SKM-1 (cell line): ENCODE data around the gene AGAP1.
"Not testable (repeated sequence)": the region's sequence is repeated elsewhere in the genome, so short reads cannot be mapped to it uniquely, and the experiment has no call there.

ENCODE experiments used
- DNase-seq: peaks from one replicate; lab custom pipeline; 2025; ENCODE audit not compliant: unreplicated experiment; lab: John Stamatoyannopoulos, UW

The AGAP1 gene

DNA sequence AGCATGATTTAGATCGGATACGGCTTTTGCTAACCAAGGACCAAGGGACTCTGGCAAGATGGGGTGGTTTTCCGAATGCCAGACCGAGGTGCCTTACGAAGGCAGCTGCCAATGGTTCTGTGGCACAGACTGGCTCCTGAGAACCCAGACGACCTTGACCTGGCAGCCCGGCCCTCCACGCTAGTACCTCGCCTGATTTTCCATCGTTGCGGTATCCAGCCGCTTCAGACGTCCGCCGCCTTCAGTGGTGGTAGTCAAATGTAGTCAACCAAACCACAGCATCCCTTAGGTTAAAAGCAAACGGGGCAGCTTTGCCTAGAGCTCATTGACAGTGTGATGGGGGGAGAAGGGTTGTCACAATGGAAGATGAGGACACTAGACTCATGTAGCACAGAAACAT is 631.7 kb downstream of the AGAP1 start:
- no peak for DNase-seq

DNA sequence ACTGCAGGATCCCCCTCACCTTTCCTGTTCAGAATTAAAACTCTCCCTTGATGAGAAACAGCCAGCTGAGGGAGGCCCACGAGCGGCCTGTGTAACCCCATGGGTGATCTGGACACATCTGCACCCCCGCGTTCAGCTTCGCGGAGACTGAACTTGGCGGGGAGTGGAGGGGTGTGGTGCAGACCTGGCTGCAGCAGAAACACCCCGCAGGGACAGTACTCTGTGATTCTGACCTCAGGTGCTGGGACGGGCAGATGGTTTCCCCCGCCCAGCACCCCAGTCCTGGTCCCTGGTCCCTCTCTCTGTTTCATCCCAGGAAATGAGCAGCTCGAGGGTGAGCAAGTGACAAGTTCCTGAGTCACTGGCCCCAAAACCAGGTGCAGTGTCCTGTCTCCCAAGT is 633.2 kb downstream of the AGAP1 start:
- DNase-seq = no peak

DNA sequence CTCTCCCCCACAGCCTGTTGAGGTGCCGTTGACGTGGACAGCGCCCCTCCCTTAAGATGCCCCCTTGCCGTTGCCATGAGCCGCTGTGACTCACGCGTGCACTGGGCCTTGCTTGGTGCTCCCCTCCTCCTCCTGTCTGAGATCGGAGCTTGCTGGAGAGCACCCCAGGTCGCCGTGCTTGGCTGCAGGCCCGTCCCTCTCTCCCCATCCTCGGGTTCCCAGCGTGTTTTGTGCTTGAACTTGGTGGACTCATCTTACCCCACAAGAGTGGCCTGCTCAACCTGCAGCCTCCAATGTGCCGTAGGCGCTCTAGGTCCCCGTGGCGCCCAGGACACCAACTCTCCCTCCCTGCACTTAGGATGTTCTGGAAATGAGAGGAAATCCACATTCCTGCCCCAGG is 634.5 kb downstream of the AGAP1 start:
- no peak for DNase-seq

GRCh38 chr2:236129935-236130334 is 636.1 kb downstream of the AGAP1 start:
- DNase-seq = no peak

- no peak for DNase-seq
Measured at GRCh38 chr2:236130349-236130998, 636.6 kb downstream of the AGAP1 start.

DNA sequence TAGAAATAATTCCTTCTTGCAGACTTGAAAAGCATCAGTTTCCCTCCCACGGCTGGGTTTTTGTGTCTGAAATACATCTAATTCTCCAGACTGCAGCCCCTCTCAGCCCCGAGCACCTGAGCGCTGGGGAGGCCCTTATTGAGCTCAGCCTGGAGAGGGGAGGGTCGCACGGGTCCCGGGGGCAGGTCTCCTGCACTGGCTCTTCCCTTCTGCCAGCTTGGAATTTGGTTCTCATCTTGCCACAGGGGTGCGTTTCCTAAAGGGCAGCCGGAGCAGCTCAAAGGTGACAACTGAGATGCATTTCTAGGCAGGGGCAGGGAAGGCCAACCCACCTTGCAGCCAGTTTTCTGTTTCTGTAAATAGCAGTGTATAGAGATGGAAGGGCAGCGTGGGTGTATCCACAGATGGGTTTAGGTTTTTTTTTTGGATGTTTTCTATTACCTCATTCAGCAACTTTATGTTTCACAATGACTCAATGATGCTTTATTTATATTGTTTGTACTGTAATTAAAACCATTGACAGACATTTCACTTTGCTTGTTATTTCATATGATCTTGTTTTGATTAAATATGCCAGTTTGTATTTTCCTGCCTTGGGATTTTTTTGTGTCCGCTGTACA is 637.3 kb downstream of the AGAP1 start:
- no peak for DNase-seq

DNA sequence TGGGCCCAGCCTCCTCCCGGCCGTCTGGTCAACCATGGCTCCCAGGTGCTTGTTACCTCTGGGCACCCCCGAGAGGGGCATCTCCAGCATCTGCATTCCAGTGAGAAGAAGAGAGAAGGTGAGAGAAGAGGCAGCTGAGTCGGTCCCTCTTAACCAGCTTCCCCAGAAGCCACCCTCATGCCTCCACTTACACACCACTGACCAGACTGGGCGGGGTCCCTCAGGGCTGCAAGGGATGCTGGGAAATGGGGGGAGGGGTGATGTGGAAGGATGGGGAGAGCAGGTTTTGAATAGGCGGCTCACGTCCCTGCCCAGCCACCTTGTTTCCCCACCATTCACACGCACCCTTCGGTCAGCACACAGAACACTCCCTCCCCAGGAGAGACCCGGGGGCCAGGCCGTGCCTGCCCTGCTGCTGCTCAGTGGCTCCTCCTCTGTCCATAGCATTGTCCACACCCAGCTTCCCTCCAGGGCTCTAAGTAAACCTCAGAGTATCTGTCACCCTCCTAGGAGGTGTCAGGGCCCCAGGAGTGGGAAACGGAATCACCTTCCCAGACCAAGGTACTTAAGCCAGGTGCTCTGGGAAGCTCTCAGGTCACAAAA is 639.7 kb downstream of the AGAP1 start:
- DNase-seq = no peak

DNA sequence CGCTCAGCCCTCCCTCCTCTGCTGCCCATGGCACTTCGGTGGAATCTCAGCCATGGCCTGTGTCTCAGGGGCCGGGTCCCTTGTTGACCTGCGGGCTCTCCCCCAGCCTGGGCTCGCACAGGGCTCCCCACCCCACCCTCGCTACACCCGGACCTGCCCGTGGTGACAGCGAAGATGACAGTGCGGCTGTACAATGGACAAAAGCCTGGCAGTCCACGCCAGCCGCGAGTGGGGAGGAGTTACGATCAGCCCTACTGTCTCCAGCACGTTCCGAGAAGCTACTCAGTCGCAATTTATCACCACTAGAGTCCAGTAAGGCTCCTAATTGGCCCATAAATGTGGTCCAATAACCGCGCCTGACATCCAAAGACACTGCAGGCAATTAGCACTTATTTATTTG is 642.7 kb downstream of the AGAP1 start:
- no peak for DNase-seq

DNA sequence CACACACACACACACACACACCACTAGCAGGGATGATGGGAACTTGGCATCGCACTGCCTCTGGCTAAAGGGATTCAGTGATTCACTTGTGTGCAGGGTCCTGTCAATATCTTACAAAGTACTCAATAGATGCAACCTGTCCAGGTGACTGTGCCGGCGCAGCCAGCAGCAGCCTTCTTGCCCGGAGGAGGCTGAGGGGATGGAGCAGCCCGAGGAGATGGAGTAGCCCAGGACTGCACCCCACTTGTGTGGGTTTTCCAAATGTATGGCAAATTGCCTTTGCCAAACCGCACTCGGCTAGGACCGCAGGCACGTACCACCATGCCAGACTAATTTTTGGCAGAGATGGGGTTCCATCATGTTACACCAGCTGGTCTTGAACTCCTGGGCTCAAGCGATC is 643.2 kb downstream of the AGAP1 start:
- no peak for DNase-seq

GRCh38 chr2:236141616-236142015 is 647.8 kb downstream of the AGAP1 start:
- DNase-seq = not testable (repeated sequence)

DNA sequence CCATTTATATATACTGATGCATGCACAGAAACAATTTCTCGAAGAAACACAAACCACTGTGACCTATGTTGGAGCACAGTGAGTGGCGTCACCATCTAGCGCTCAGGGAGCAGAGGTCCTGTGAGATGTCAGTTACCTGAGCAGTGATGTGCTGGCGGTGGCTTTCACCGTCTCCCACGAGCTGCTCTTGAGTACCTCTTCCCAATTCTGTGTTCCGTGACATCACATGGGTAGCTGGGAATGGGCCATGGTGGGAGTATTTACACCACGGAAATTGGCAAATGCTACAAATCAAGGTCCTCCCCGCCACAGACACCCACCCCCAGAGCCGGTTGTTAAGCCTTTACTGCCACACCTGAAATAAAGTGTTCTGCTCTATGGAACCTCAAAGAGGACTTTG is 650.0 kb downstream of the AGAP1 start:
- DNase-seq = no peak

DNA sequence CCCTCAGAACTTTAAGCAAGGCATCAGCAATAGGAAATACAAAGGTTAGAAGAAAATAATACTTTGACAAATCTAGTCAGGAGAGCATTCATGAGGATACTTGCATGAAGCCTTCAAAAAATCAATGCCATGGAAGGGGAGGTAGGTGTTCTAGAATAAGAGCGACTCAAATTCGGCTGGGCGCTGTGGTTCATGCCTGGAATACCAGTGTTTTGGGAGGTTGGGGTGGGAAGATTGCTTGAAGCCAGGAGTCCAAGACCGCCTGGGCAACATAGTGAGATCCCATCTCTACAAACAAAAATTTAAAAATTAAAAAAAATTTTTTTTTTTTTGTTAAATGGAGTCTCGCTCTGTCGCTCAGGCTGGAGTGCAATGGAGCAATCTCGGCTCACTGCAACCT is 652.6 kb downstream of the AGAP1 start:
- no peak for DNase-seq

DNA sequence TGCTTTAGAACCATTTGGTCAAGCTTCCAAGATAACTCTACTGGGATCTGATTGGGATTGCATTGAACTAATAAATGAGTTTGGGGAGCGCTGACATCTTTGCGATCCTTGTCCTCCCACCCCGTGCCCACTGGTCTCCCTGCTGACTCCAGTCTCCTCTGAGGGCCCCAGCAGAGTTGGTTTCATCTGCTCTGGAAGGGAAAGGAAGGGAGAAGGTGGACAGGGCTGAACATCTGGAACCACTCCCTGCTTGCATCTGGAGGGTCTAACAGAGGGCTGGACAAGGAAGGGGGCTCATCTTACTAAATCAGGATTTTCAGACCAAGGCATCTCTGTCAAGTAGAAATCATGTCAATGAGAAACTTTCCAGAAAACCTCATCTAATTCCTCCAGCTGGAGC is 661.6 kb downstream of the AGAP1 start:
- DNase-seq = no peak

DNA sequence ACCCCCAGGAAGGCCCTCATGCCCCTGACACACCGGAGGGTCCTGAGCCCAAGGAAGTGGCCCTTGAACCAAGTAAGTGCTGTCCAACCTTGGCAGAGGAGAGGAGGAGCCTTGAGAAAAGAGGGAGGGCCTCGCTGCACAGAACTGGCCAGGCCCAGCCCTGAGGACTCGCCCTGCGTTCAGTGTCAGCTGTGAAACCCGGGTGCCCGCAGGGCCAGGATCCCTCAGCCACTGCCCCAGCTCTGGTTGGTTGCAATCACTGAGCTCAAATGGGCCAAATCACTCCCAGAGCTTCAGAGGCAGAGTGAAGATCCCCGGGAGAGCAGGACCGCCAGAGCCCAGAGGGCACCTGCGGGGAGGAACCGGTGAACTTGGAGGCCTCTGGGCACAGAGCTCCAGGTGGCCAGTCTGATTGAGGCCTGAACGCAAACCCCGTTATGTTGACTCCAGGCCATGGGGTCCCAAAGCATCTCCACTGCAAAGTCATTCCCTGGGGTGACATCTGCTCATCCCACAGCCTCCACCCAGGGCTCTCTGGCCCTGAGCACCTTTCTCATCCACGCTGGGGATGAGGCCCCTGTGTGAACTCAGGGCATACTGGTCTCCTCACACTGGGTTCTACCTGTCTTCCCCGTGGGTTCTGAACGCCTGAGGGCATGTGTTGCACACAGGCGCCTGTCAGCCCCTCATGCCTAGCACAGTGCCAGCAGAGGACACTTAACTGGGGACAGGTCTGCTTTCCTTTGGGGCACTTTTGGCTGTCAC is 662.4 kb downstream of the AGAP1 start:
- DNase-seq = no peak

DNA sequence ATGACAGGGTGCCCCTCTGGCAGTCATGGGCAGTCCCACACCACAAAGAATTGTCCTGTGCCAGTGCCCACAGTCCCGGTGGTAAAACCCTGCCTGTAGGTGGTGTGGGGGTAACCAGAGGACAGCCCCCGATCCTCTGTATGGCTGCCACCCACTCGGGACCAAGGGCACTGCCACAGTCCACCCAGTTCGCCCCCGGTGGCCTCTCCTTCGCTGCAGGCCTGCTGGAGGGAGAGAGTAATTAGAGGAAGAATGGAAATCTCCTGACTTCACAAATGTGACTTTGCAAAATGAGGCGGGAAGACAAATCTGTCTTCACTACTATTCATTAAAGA is 663.0 kb downstream of the AGAP1 start:
- DNase-seq = no peak

DNA sequence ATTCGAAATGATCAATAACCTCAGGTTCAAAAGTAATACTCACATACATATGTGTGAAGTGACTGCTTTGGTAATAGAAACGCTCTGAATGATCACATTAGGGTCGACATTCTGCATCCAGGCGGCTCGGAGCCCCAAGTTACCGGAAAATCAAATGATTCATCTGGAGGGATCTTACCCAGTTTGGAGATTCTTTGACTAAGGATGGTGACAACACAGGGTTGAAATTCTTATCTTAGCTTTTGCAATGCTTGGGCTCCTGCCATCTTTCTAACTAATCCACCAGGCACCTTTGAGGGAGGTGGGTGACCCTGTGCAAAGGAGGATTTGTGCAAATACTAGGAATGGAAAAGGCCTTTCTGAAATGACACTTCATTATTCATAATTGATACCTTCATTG is 663.5 kb downstream of the AGAP1 start:
- no peak for DNase-seq

- DNase-seq = no peak
Measured at GRCh38 chr2:236157815-236158498, 664.1 kb downstream of the AGAP1 start.

- DNase-seq = no peak
Measured at GRCh38 chr2:236158969-236159777, 665.3 kb downstream of the AGAP1 start.

DNA sequence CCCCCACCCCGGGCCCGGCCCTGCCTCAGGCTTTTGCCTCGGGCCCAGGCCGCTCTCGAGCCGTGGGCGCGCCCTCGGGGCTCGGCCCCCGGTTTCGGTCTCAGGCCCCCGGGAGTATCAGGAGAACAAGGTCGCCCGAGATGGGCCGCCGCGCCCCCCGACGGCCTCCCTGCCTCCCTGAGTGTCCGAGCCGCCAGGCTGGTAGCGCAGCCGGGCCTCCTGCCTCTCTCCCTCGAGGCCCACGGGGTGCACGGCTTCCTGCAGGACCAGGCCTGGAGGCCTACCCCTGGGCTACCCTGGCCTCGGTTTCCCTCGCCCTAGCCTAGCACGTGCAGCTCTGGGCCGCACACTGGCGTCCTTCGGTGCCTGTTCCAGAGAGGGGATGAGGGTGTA is 665.9 kb downstream of the AGAP1 start:
- DNase-seq = no peak

- DNase-seq = no peak
Measured at GRCh38 chr2:236160366-236161081, 666.7 kb downstream of the AGAP1 start.
